ENCODE data around the gene ZNF236.

DNA sequence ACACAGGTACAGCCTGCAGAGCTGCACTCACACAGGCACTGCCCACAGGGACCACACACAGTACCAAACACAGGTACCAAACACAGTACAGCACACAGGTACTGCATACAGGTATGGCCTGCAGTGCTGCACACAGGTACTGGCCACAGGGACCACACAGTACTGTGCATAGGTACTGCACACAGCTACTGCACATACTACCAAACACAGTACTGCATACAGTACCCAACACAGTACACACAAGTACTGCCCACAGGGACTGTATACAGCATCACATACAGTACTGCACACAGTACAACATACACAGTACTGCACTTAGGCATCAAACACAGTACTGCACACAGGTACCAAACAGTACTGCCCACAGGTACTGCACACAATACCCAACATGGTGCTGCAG, 74.3 kb downstream of the ZNF236 start:
- TF ChIP-seq CTCF (IDR thresholded peaks at IDR 0.05): no peak
- TF ChIP-seq EZH2phosphoT487 (IDR thresholded peaks at IDR 0.05): no peak
- no peak for TF ChIP-seq EZH2 (IDR thresholded peaks at IDR 0.05)

Data from neural progenitor cell (in vitro differentiated cells).